GM18519 (cell line): Measurements from ENCODE around the gene IGFBP6.

Experiments
- ATAC-seq: cut with Tn5 transposase; IDR thresholded peaks from one replicate; pipeline ENCODE4 v1.9.1; 2021; ENCODE audit warnings: mild to moderate bottlenecking, moderate library complexity; ENCODE audit not compliant: unreplicated experiment, low FRiP score

The IGFBP6 gene

DNA sequence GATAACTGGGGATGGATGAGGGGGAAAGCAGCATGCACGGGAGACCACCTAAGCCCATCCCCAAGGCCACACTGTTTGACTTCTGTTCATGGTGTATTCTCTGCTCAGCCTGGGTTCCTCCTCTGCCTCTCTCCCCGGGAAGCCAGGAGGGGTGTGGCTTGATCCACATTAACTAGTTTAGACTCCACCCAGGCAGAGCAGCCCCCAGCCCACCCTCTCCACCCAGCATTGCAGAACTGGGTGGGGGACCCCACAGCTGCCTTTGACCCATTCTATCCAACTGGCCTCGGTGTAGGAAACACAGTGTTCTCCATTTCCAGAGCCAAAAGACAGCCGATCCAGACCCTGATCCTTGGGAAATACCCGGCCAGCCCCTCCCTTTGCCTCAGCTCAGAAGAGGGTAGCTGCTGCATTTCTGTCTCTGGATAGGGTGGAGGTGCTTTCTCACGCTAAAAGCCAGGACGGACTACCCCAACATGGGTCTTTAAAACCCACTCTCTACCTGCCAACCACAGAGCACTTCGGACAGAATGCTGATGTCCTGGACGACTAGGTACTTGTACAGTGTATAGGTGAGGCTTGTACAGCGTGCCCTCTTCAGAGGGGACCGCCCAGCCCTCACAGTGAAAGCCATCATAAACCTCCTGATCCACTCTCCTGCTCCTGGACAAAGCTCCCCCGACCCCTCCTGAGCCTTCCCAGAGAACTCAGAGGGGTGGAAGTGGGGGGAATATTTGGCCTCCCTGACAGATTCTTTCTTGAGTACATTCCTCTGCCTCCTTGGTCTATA lies 27.7 kb upstream of the IGFBP6 start:
- no peak for ATAC-seq

- no peak for ATAC-seq
These were observed 26.5 kb upstream of the IGFBP6 start for GRCh38 chr12:53070877-53071492.

- ATAC-seq = no peak
These were observed 25.6 kb upstream of the IGFBP6 start for GRCh38 chr12:53071591-53072551.

- ATAC-seq = no peak
These were observed 23.6 kb upstream of the IGFBP6 start for GRCh38 chr12:53073881-53074280.

- no peak for ATAC-seq
These were observed 23.0 kb upstream of the IGFBP6 start for GRCh38 chr12:53074283-53074998.

- no peak for ATAC-seq
These were observed 22.5 kb upstream of the IGFBP6 start for GRCh38 chr12:53074999-53075370.

DNA sequence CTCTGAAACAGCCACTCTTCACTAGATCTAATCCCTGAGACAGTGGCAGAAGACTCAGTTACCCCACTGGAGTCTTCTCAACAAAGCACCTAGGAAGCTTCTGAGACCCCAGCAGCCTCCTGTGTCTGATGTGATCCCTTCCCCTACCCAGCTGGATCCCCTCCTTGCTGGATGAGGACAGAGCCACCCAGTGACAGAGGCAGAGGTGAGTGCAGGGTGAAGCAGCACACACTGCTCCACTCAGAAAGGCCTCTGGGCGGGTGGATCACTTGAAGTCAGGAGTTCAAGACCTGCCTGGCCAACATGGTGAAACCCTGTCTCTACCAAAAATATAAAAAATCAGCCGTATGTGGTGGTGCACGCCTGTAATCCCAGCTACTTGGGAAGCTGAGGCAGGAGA lies 21.0 kb upstream of the IGFBP6 start:
- ATAC-seq = no peak

DNA sequence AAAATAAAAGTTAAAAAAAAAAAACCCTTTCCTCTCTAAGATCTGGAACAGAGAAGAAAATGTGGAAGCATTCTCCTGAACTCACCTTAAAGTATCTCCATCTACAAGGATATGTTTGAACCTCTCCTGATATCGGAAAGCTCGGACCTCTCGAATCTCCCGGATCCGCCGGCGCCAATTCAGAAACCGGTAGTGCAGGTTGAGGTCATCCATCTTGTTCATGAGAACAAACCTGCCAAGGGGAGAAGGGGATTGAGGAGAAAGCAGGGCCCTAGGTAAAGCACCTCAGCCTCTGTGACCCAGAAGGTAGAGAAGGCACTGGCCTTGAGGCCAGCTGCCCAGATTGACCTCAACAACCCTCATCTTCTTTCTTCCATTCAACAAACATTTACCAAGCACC lies 20.4 kb upstream of the IGFBP6 start:
- ATAC-seq = no peak

- ATAC-seq = peak; percentile 7
These were observed 18.8 kb upstream of the IGFBP6 start for GRCh38 chr12:53078425-53079225.

DNA sequence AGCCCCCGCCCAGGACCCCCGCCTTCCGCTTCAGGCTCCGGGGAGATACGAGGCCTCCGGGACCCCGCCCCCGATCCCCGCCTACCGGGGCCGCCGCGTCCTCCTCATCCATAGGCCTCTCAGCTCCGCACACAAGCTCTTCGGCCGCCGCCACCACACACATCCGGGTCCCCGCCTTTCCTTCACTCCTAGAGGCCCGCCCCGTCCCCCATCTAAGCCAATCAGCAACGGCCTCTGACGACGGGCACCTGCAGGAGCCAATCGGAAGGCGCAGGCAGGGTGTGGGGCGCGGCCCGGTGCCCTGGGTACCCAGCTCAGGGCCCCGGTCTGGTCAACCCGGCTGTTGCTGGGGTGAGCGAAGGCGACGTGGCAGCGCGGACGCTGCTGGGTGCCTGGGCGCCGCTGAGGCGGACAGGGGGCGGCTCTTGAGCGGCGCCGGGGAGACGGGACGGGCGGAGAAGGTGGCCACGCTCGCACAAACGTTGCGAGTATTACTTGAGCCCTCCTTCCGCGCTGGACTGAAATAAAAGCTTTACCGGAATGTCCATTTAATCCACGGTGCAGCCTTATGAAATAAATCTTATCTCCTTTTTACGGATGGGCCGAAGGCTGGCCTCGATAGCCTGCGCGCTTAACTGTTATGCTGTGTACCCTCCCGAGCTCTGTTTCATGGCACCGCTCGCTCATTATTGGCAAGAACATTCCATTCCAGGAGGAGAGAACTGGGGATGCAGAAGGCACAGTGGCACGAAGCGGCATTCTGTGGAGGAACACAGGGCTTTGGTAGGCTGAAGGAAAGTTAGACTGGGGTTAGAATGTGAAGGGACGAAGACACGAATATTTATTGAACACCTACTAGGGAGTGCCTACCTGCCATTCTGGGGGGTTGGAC lies 18.0 kb upstream of the IGFBP6 start, which contains the start of gene SPRYD3:
Gene SPRYD3, minus strand, starts transcription at position 165 of the 892 bp plus-strand sequence. Its CDS starts 57 bp downstream, at position 108.
- peak; percentile 91 for ATAC-seq

GRCh38 chr12:53082637-53083175 lies 14.8 kb upstream of the IGFBP6 start:
- no peak for ATAC-seq

DNA sequence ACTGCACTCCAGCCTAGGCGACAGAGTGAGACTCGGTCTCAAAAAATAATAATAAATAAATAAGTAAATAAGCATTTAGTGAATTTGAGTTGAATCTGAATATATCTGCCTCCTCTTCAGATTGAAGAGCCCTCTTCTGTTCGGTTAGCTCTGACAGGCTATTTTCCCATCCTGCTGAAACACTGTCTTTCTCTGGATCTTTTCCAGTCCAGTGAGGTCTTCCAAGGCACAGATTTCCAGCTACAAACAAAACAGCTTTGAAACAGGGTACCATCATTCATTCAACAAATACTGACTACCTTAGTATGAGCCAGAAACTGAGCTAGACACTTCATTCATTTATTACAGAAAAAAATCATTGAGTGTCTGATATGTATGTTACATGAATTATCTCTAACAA lies 11.1 kb upstream of the IGFBP6 start:
- ATAC-seq = no peak

GRCh38 chr12:53090105-53090504 lies 7.4 kb upstream of the IGFBP6 start:
- no peak for ATAC-seq

GRCh38 chr12:53090554-53090953 lies 6.9 kb upstream of the IGFBP6 start:
- no peak for ATAC-seq

DNA sequence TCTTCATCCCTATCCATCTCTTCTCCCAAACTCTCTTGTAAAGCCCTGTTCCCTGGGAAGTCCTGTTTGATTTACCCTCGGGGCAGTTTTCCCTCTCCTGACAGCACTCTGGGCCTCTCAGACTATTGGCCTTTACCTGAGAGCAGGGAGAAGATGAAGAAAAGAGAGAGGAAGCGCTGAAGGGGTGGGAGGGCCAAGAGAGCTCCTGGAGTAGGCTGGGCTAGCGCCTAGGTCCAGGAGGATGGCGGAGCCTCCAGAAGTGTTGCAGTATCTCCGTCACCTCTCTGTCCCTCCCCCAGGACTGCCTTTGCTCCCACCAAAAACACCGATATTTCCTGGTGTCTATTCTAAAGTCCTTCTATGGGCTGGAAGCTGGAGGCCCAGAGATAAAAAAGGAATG lies 5.7 kb upstream of the IGFBP6 start:
- ATAC-seq = no peak

GRCh38 chr12:53093777-53094393 lies 3.6 kb upstream of the IGFBP6 start:
- no peak for ATAC-seq

- ATAC-seq = no peak
These were observed 3.1 kb upstream of the IGFBP6 start for GRCh38 chr12:53094394-53094787.
